Astrocyte of the cerebellum (primary cell): ENCODE measurements around the gene SEPTIN2.

Source experiments
- DNase-seq: peaks from one replicate; pipeline ENCODE4 v3.0.0-alpha.2; 2011; ENCODE audit warnings: low read depth
- H3K4me3 ChIP-seq: 2 replicates; pipeline ENCODE4 v1.5.1; 2011; ENCODE audit warnings: mild to moderate bottlenecking, low read depth, low read length, moderate library complexity
- CTCF ChIP-seq: IDR thresholded peaks from 2 replicates; pipeline ENCODE4 v1.5.1; 2012; ENCODE audit warnings: low read length, low read depth, moderate library complexity, mild to moderate bottlenecking; ENCODE audit errors: missing control alignments
- in situ Hi-C: cut with HindIII; loops from 2 replicates; pipeline ENCODE4 v1.10.0; 2017; ENCODE audit warnings: low sequenced_read_pairs

The SEPTIN2 gene

GRCh38 chr2:241349941-241350340 lies 34.2 kb downstream of the SEPTIN2 start:
- H3K4me3 ChIP-seq = no peak overlapping the region
- no peak for DNase-seq
- in situ Hi-C loops = no loop called here
- no peak for TF ChIP-seq CTCF

- in situ Hi-C loops = no loop called here
- no peak overlapping the region for H3K4me3 ChIP-seq
- DNase-seq = no peak
- TF ChIP-seq CTCF = no peak
These were observed 34.8 kb downstream of the SEPTIN2 start for GRCh38 chr2:241350530-241350877.

- TF ChIP-seq CTCF = no peak
- no peak overlapping the region for H3K4me3 ChIP-seq
- DNase-seq = no peak
- in situ Hi-C loops = no loop called here
These were observed 35.3 kb downstream of the SEPTIN2 start for GRCh38 chr2:241350878-241351639.

- DNase-seq = no peak
- no peak for TF ChIP-seq CTCF
- in situ Hi-C loops = no loop called here
- no peak overlapping the region for H3K4me3 ChIP-seq
These were observed 35.9 kb downstream of the SEPTIN2 start for GRCh38 chr2:241351640-241352031.

- no peak overlapping the region for H3K4me3 ChIP-seq
- no peak for DNase-seq
- TF ChIP-seq CTCF = no peak
- in situ Hi-C loops = no loop called here
These were observed 36.5 kb downstream of the SEPTIN2 start for GRCh38 chr2:241352227-241352626.

GRCh38 chr2:241354668-241355658 lies 39.2 kb downstream of the SEPTIN2 start:
- in situ Hi-C loops = no loop called here
- DNase-seq = peak; percentile 11
- H3K4me3 ChIP-seq = peak overlapping the region; percentile 21
- no peak for TF ChIP-seq CTCF
